Measurements from ENCODE around the gene IQSEC1.

Gene IQSEC1

GRCh38 chr3:12910356-12911099 is 162.7 kb downstream of the IQSEC1 start:
- FAIRE-seq (no peak), DNase-seq (ENCODE audit: low spot score) (no peak)

DNA sequence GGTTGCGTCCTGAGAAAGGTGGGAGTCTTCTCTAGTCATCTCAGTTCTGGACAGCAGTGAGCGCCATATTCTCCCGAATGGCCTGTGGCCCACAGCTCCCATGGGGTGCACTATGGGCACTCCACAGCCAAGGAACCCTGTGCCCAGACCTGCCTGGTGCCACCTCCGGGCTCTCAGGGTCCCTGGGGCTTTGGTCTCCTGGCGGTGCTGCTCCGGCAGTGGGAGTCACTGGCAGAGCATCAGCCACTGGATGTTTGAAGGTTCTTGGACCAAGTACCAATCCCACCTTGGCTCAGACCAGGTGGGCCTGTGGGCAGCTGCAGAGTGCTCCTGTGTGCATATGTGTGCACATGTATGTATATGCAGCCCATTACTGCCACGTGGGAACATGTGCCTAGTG is 163.5 kb downstream of the IQSEC1 start:
- FAIRE-seq (no peak), DNase-seq (ENCODE audit: low spot score) (no peak)

DNA sequence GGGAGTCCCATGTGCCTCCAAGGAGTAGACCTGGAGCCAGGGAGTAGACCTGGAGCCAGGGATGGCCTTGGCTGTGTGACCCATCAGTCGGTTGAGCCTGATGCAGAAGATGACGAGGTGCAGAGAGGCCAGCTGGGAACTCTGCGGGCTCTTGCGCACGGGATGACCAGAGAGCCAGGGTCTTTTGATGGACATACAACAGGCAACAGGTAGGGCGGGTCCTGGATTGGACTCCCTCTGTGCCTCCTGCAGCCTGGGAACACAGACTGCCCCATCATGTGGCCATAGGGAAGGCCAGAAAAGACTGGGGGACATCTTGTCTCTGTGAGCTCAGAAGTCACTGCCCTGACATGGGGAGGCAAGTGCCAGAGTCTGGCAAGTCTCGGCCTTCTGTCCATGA is 164.4 kb downstream of the IQSEC1 start:
- FAIRE-seq: no peak
- DNase-seq (ENCODE audit: low spot score): no peak

DNA sequence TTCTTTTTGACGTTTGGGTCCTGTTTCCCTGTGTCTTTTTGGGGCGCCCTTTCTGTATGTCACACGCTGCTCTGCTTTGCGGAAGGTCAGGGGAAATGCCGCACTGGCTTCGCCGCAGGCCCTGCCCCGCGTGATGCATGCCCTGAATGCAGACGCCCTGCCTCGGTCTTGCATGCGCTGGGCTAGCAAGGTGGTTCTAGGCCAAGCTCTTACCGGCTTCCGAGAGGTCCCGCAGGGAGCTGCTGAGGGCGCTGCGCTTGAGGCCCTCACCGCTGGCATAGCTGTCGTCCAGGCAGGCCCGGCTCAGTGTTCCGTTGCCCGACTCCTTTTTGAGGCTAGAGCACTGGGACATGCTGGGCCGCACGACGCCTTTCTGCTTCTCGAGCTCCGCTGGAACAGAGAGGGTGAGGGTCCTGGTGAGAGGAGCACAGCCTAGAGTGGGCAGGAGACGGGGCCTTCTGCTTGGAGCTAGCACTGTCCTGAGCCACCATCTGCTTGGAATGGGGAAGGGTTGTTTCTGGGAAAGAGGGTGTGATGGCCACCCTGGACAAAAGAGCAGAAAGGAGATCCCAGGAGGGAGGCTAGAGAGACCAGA is 165.0 kb downstream of the IQSEC1 start:
- FAIRE-seq (no peak), DNase-seq (ENCODE audit: low spot score) (no peak)

- DNase-seq (ENCODE audit: low spot score) (no peak), FAIRE-seq (no peak)
Observed at GRCh38 chr3:12907729-12908128, 165.5 kb downstream of the IQSEC1 start.

- no peak for FAIRE-seq
- DNase-seq (ENCODE audit: low spot score): no peak
Observed at GRCh38 chr3:12907296-12907695, 165.9 kb downstream of the IQSEC1 start.

GRCh38 chr3:12906916-12907290 is 166.3 kb downstream of the IQSEC1 start:
- FAIRE-seq (no peak), DNase-seq (ENCODE audit: low spot score) (no peak)

GRCh38 chr3:12906141-12906915 is 166.9 kb downstream of the IQSEC1 start:
- DNase-seq (ENCODE audit: low spot score): no peak
- no peak for FAIRE-seq

DNA sequence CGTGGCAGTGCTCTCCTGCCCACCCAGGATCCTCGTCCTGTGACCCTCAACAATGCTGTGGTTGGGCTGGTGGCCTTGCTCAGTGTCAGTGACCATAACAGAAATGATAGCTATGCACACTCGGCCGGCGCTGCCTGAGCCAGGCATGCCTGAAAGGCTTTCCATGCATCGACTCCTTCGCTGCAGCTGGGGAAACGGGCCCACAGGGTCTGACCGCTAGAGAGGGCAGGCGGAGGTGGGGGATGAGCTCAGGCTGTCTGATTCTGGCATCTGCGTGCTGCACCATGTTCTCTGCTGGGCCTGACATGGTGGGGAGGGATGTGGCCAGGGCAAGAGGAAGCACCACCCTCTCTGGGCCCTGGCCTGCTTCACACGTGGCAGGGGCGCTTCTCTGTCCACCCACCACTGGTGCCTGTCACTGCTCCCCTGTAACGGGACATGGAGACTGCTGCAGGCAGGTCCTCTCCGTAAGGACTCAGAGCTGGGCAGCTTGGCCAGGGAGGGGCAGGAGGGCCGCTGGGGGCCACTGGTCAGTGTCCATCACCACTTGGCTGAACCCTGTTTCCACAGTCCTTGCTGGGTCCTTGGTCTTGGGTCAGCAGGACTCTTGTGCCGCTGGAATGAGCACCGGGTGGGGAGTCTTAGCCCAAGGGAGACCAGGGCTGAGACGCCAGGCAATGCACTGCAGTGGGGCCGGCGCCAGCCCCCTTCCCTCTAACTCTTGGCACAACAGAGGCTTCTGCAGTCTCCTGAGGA is 167.7 kb downstream of the IQSEC1 start:
- FAIRE-seq: no peak

GRCh38 chr3:12904951-12905315 is 168.3 kb downstream of the IQSEC1 start:
- no peak for FAIRE-seq

More for the DNA sequence above, 167.7 kb downstream of the IQSEC1 start:
- no peak for DNase-seq (ENCODE audit: low spot score)

DNA sequence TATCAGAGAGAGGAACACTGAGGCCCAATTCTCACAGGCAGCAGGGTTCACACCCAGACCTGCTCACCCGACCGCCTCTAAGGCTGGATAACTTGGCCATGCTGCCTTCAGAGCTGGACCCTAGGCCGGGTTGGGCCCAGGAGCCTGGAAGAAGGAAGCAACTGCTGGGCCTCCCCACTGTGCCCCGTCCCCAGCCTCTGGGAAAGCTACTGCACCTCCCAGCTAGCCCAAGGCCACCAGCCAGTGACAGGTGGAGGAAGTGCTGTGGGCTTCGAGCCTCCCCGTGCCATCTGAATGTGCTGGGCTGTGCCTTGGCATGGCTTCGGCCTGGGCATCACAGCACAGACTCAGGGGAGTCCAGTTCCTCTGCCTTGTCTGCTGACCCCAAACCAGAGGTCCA is 169.3 kb downstream of the IQSEC1 start:
- no peak for FAIRE-seq

More at GRCh38 chr3:12904951-12905315, 168.3 kb downstream of the IQSEC1 start:
- no peak for DNase-seq (ENCODE audit: low spot score)

DNA sequence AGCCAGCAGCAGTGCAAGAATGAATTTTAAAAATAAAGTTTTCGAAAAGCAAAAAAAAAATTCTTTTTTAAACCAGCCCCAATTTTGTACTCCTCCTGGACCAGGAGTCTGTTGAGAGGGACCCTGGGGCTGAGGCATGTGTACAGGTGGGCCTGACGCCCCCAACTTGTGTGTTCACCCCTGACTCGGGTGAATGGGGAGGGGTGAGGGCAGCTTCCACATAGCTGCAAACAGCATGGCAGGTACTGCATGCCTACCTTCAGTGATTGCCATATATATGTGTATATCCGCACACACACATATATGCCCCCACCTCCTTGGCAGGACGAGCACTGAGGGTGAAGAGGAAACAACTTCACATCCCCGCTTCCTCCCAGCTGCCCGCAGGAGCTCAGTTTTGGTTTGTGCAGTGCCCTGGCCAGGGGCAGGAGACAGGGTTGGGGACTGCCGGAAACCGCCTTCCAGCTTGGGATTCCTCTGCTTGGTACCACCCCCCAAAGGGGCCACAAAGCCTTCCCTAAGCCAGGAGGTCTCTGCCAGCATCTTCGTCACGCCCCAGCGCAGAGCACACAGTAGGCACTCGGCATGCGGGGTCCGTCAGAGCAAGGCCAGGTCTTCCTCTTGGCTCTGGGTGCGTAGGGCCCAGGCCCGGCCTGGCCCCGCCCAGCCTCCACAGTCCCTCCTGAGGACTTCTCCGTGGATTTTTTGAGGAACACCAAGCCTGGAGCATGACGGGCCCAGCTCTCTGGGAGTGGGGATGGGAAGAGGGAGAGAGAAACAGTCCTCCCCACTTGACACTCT is 170.0 kb downstream of the IQSEC1 start:
- no peak for DNase-seq (ENCODE audit: low spot score)
- FAIRE-seq: no peak

More for the DNA sequence above, 169.3 kb downstream of the IQSEC1 start:
- DNase-seq (ENCODE audit: low spot score): no peak

GRCh38 chr3:12902181-12902999 is 170.8 kb downstream of the IQSEC1 start:
- FAIRE-seq: no peak
- no peak for DNase-seq (ENCODE audit: low spot score)

- DNase-seq (ENCODE audit: low spot score) (no peak), FAIRE-seq (no peak)
Observed at GRCh38 chr3:12901623-12902045, 171.6 kb downstream of the IQSEC1 start.

DNA sequence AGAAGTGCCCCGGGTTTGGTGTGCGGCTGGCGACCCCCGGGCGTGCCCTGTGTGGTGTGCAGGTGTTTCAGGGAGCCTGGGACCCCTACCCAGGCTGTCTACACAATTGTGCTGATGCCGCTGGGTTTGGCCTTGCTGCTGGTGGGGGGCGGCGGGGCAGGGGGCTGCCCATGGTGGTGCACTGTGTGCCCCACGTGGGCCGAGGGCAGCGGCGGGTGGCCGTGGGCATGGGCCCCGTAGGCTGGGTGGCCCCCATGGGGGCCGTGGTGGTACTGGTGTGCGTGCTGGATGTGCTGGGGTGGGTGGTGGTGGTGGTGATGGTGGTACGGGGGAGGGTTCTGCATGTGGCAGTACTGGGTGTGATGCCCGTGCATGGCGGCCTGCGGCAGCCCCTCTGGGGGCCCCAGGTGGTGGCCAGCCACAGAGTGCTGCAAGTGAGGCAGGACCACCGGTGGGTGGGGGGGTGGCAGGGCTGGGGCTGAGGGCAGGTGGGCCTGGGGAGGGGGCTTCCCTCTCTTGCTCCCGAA is 172.3 kb downstream of the IQSEC1 start:
- no peak for FAIRE-seq
- no peak for DNase-seq (ENCODE audit: low spot score)

- FAIRE-seq: no peak
- no peak for DNase-seq (ENCODE audit: low spot score)
Observed at GRCh38 chr3:12898965-12899755, 174.1 kb downstream of the IQSEC1 start.

DNA sequence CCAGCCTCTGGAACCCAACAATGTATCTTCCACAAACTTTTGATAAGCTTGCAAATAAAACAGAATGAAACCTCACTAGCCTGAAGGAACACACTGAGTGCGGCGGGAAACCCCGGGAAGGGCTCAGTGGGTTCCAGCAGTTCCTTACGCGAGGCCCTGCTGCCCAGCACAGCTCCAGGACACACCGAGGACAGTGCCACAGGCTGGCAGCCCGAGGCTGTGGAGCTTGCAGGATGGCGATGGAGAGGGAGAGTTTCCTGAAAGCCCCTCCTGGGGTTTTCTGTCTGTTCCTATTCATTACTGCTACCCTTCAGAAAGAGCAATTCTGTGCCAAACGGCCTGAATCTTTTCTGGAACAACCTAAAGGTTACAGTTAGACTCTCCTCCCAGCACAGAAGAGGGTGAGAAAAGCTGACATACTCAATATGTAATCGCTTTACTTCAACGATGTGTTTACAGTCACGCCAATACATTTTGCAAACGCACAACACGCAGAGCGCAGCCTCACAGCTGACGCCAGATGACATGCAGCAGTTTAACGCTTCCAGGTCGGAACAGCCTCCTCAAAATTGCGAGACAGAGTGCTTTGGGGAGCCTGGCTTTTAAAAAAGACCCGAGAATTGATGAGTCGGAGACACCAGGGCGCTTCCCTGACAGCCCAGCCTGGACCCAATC is 174.8 kb downstream of the IQSEC1 start:
- FAIRE-seq: no peak
- DNase-seq (ENCODE audit: low spot score): no peak

Data from RCC 7860 (cell line).